GM21529 (cell line): ENCODE measurements around the gene RSAD2.
"Not testable (repeated sequence)": the region's sequence is repeated elsewhere in the genome, so short reads cannot be mapped to it uniquely, and the experiment has no call there.

ENCODE experiments used
- ATAC-seq: cut with Tn5 transposase; IDR thresholded peaks from one replicate; pipeline ENCODE4 v1.9.1; 2021; ENCODE audit not compliant: unreplicated experiment

RSAD2 gene

DNA sequence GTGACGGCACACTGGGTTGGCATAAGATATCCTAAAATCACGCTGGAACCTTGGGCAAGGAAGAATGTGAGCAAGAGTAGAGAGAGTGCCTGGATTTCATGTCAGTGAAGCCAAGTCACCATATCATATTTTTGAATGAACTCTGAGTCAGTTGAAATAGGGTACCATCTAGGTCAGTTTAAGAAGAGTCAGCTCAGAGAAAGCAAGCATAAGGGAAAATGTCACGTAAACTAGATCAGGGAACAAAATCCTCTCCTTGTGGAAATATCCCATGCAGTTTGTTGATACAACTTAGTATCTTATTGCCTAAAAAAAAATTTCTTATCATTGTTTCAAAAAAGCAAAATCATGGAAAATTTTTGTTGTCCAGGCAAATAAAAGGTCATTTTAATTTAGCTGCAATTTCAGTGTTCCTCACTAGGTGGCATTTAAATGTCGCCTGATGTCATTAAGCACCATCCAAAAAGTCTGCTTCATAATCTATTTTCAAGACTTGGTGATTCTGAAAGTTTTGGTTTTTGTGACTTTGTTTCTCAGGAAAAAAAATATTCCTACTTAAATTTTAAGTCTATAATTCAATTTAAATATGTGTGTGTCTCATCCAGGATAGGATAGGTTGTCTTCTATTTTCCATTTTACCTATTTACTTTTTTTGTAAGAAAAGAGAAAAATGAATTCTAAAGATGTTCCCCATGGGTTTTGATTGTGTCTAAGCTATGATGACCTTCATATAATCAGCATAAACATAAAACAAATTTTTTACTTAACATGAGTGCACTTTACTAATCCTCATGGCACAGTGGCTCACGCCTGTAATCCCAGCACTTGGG is 19.6 kb downstream of the RSAD2 start:
- ATAC-seq, result peak; percentile 74

- not testable (repeated sequence) for ATAC-seq
Observed at GRCh38 chr2:6902581-6902980, 25.0 kb downstream of the RSAD2 start.

- ATAC-seq, result no peak
Observed at GRCh38 chr2:6905668-6906067, 28.1 kb downstream of the RSAD2 start.

GRCh38 chr2:6906165-6906741 is 28.7 kb downstream of the RSAD2 start:
- no peak for ATAC-seq

GRCh38 chr2:6908291-6908690 is 30.7 kb downstream of the RSAD2 start:
- ATAC-seq, result no peak

DNA sequence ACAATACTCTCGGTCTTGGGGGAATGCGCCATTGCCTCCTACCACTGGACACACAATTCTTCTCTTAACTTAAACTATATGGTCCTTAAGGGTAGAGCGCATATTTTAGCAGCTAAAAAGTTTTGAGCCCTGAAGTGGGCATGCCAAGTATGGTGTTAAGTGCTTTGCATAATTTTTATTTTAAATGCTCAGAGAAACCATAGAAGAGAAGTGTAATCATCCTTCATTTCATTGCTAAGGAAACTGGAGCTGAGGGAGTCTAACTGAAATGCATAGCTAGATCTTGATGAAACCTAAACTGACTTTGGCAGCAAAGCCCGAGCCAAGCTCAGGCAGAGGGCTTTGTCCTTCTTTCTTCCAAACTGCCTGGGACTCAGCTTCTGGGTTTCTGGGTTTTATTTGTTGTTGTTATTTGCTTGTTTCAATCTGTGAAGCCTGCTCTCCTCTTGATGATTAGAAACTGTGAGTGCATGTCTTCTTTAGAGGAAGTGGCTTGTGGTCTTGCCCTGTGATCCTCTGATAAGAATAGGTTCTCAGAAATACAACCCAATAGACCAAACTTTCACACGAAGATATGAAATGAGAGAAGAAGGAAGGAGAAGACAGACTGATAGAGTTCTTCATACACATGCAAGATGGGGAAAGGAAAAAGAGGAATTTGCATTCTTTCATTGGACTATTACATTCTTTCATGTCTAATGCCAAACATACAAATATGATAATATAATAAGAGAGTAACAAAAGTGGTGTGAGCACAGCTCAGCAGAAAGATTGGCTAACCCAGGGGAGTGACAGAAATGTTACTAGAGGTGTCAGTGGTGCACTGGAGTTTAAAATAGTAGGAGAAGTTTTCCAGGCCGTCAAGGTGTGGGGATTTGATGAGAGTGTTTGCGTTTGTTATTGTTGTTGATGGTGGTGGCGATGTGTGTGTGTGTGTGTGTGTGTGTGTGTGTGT is 32.1 kb downstream of the RSAD2 start:
- peak; percentile 98 for ATAC-seq

GRCh38 chr2:6911721-6912120 is 34.1 kb downstream of the RSAD2 start:
- no peak for ATAC-seq

DNA sequence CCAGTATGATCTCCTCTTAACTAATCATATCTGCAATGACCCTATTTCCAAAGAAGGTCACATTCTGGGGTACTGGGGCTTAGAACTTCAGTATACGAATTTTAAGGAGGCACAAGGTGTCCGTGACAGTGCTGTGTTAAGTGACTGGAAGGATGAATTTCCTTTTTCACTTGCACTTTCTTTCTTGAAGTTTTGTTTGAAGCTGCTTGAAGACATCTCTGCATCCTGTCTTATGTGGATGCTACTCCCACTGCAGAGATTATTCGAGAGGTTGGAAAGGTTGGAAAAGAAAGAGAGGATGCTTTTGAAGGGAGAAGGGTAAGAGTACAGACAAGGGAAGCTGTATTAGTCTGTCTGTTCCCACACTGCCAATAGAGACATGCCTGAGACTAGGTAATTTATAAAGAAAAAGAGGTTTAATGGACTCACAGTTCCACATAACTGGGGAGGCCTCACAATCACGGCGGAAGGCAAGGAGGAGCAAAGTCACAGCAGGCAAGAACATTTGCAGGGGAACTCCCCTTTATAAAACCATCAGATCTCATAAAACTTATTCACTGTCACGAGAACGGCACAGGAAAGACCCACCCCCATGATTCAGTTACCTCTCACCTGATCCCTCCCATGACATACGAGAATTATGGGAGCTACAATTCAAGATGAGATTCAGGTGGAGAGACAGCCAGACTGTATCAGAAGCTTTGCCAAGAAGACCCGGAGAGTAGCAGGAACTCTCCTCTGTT is 36.0 kb downstream of the RSAD2 start:
- ATAC-seq, result no peak

GRCh38 chr2:6914828-6915227 is 37.3 kb downstream of the RSAD2 start:
- no peak for ATAC-seq

DNA sequence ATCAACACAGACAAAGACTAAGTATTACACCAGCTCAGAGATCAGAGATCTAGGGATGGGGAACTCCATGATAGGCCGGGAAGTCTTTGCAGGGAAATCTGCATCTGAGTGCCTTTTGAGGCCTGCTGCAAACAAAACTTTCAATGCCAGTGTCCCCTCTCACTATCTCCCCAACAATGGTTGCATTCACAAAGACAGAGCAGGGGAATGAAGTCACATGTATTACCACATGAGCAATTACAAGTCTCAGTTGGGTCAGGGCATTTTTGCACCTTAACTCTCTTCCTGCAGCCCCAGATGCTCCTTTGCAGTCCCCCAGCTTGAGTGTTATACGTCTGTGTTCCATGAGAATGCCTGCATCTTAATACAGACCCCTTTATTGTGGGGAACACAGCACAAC is 37.8 kb downstream of the RSAD2 start:
- ATAC-seq, result no peak

GRCh38 chr2:6916224-6916623 is 38.6 kb downstream of the RSAD2 start:
- no peak for ATAC-seq

DNA sequence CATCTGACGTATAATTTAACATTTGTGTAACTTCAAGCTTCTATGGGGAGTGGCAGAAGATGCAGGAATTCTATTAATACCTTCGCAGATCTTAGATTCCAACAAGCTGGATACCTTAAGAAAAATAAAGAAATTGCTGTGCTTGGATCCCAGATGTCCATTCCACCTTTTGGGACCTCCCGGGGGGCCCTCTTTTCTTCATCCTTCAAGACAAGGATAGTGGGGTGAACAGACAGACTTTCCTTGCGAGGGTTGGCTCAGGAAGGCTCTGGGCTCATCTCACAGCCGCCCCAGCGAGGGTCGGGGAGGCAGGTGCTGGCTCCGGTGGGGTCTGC is 39.1 kb downstream of the RSAD2 start:
- no peak for ATAC-seq

GRCh38 chr2:6917071-6917760 is 39.6 kb downstream of the RSAD2 start, which contains the start of gene RNF144A:
Gene RNF144A (plus strand): TSS chr2:6917412. CDS start chr2:6996927, 79,515 bp downstream.
- ATAC-seq, result peak; percentile 81

GRCh38 chr2:6917761-6918421 is 40.3 kb downstream of the RSAD2 start:
- peak; percentile 8 for ATAC-seq

- no peak for ATAC-seq
Observed at GRCh38 chr2:6919901-6920742, 42.5 kb downstream of the RSAD2 start.

DNA sequence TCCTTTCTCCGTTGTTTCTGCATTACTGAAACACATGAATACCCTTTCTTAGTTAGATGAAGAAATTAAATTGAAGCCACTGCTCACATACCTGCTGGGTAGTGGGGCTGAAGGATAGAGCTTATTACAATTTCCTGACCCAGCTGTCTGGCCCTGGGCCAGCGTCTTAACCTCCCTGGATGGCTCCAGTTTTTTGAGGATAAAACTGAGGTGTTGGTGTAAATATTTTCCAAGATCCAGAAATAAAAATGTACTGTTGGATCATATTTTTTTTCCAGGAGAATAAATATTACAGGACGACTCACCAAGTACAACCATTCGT is 43.1 kb downstream of the RSAD2 start:
- ATAC-seq, result no peak

DNA sequence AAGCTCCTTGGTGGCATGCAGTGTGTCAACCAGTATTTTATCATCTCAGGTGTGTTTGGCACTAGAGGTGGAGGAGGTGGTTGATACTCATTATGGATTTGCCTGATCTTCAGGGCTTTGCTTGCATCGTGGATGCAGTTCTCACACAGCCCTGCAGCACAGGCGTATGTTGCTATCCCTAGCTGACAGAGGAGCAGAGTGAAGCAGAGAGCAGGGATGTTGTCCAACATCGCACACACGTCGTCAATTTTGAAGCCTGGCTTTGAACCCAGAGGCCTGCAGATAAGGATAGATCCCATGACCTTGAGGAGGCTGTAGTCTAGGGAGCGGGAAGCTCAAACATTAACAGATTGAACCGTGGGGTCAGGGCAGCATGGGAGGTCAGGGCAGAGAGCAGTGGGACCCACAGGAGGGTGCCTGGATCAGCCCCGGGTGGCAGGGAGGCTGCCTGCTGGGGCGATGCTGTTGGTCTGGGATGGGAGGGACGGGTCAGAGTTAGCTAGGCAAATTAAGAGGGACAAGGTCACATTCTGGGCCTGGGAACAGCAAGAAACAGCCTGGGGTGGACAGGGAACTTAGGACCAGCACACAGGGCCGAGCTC is 43.8 kb downstream of the RSAD2 start:
- ATAC-seq, result no peak

DNA sequence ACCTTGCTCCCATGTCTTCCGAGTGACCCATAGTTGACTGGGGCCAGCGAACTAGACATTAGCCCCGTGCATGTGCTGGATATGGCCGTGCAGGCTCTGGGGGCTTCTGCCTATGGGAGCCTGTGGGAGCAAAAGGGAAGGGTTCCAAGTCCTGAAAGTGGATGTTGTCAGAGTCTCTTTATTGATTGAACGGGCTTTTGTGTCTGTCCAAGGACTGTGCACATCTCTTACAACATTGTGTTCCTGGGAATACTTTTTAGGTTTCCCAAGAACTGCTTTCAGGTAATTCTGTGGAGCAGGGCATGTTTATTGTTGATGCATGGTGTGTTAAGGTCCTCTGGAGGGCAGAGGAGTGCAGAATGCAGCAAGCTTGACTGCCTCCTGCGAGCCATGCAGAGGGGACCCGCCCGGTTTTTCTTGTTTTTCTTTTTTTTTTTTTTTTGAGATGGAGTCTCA is 44.7 kb downstream of the RSAD2 start:
- ATAC-seq, result no peak
